HG02943 (cell line): ENCODE data around the gene NELFB.

Experiments
- ATAC-seq: cut with Tn5 transposase; IDR thresholded peaks from one replicate; pipeline ENCODE4 v1.9.1; 2021; ENCODE audit warnings: mild to moderate bottlenecking, low read depth, moderate library complexity; ENCODE audit not compliant: unreplicated experiment

The NELFB gene

DNA sequence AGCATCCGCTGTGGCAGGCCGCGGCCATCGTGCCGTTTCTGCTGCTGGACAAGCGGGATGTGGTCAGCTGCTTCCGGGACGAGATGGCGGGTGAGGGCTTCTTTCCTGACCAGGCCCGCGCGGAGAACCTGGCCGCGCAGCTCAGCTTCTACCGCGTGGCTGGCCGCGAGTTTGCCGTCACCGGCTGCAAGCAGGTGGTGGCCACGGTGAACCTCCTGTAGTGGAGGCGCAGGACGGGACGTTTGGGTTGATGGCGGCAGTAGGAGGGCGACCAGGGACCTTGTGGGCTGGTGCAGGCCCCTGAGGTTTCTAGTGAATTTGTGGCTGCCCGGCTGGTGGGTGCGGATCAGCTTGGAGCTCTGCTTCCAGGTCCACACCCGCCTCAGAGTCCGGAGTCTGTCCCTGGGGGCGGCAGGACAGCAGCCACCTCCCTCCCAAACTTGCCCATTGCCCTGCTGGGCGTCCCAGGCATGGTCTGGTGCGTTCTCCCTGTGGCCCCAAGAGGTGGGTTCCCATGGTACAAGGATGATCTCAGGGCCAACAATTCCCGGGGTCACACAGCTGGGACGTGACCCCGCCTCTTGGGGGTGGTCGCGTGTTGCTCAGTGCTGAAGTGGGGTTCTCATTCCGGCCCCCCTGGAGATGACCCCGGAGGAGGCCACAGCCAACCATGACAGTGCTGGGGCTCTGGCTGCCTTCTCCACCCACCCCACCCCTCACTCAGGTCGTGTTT is 24.8 kb downstream of the NELFB start:
- no peak for ATAC-seq

DNA sequence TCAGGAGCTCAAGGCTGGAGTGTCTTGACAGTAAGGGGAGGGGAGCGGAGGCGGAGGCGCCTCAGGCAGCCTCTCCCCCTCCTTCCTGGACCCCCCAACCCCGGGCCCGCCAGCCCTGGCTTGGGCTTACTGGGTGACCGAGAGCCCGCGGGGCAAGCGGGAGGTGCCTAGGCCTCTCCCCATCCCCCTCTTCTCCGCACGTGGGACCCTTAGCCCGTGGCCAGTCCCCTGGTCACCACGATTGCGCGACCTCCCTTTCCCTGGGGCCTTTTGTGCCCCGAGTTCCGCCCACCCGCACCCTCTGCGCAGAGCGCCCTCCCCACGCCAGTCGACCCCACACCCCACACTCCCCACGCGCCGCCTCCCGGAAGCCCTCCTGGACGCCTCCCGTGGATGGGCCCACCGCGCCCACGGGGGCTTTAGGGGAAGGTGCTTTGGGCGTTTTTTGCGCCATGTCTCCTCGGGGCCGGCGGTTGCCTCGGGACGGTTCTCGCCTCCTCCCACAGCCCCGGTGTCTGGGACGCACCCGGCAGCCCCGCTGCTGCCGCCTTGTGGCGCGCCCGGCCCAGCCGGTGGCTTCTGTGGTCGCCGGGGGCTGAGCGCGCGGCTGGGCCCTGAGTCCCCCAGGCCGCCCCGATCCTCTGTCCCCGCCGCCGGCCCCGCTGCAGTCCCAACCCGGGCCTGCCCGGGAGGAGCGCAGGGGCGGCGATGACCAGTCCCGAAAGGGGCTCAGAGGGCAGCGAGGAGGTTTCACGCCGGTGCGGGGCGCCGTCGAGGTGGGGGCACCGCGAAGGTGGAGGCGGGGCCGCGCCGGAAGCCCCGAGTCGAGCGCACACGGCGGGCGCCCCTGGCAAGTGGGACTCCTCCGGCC is 25.6 kb downstream of the NELFB start:
- no peak for ATAC-seq

DNA sequence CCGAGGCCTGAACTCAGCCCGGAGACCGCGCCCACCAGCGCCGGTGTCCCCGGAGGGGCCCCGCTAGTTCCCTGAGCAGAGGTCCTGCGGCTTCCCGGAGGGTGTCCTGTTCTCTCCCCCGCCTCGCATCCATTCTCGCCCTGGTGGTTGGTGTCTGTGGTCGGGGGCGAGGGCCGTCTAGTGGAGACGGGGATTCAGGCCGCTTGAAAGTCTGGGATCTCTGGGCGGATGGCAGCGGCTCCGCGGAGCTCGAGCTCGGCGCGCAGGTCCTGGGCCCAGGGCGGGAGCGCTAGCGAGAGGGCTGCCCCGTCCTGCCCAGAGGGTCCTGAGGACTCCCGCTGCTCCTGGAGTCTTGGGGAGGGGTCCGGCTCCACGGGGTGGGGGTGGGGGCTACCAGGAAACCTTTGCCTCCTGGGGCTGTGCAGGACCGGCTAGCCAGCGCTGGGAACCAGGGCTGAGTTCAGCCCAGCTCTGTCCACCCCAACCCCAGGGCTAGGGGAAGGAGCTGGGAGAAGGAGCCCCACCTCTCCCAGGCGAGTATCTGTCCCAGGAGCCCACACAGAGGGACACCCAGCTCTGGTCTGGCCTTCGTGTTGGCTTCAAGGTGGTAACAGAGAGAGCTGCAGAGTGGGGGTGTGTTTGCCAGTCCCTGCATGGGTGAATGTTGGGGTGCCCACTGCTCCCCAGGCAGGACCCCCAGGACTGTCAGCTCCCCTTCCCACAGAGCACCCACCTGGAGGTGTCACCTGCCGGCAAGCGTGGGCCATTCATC is 26.4 kb downstream of the NELFB start:
- ATAC-seq = no peak

DNA sequence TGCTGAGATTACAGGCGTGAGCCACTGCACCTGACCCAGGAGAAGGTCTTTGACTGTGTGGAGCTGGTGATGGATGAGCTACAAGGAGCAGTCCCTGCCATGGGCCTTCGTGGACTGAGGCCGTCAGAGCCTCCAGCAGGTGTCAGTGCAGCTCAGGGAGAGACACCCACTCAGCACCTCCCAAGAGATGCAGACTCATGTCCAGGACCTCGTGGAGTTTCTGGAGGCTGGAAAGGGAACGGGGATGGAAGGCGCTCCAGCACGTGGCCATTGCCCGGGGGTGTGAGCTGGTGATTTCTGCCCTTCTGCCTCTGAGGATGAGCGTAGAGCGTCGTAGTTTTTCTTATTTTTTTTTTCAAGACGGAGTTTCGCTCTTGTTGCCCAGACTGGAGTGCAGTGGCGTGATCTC is 31.9 kb downstream of the NELFB start:
- no peak for ATAC-seq

DNA sequence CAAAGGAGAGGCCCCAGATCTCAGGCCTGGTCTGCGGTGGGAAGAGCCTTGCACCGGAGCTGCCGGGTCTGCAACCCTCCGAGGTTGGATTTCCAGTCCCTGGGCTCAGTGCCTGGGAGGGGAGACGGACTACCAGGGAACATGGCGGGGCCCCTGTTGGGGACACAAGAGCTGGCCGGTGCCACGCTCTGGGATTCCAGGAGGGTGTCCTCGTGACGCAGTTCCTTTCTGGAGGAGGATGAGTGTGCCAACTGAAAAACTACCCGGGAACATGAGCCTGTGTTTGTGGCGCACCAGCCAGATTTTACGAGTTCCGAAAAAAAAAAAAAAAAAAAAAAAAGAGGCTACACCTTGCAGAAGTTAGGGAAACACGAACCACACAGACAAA is 38.0 kb downstream of the NELFB start:
- no peak for ATAC-seq

DNA sequence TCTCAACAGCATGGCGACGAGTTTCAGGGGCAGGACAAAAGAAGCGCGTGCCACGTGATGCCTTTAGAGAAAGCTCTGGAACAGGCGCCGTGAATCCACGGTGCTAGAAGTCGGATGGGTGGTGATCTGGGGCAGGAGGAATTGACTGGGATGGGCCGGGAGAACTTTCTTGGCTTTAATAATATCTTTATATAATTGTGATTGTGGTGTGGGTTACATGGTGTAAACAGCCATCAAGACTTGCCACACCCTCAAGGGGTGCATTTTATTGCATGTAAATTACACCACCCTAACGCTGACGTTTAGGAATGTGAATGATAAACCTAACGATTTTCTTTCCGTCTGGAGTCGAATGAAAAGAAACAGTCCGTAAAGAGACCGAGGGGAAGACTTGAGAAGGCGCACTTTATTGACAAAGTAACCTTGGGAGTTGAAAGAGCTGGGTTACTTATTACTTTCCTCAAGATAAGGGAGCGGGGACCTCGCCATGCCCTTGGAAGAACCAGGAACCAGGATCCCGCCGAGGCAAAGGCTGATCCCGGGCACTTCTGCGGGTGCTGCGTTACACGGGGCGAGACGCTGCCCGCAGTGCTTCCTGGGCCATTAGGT is 38.5 kb downstream of the NELFB start:
- no peak for ATAC-seq

DNA sequence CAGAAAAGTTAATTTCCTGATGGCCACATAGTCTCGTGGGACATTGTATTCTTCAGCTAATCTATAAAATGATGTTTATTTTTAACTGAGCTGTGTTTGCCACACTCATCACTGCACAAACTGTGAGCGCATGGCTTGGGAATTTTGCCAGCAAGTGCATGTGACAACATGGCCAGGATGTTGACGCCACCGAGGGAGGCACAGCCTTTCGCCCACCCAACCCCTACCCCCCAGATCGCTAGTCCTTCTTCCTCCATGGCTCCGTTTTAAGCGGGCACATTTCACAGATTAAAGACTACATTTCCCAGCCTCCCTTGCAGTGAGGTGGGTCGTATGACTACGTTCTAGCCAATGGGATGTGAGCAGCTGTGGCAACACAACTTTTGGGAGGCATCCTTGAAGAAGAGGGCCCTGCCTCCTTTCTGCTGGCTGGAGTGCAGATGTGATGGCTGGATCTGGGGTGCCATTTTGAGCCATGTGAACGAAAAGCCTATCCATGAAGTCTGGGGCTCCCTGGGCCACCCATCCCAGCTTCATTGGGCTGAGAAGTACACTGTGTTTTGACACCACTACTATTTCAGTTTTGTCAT is 39.1 kb downstream of the NELFB start:
- no peak for ATAC-seq

DNA sequence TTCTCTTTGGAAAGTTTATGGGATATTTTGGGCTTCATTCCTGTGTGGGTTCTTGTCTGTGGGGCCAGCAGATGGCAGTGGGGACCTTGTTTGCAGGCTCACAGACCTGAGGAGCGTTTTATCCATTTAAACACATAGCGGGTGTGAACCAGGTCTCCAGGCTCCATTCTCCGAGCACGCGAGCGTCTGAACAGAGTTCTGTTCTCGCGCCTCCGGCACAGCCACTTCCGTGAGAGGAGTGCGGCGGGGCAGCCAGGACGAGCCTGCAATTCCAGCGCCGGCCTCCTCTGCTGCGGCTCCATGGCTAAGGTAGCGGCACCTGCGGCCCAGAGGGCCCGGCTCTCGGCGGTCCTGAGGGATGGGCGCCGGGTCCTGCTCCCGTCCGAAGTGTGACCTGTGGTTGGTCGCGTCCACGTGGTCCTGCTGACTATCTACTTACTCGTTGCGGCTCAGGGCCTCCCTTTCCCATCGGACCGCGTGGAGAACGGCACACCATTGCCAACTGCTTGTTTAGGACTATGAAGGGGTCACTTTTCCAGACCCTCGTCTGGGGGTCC is 39.6 kb downstream of the NELFB start:
- no peak for ATAC-seq

DNA sequence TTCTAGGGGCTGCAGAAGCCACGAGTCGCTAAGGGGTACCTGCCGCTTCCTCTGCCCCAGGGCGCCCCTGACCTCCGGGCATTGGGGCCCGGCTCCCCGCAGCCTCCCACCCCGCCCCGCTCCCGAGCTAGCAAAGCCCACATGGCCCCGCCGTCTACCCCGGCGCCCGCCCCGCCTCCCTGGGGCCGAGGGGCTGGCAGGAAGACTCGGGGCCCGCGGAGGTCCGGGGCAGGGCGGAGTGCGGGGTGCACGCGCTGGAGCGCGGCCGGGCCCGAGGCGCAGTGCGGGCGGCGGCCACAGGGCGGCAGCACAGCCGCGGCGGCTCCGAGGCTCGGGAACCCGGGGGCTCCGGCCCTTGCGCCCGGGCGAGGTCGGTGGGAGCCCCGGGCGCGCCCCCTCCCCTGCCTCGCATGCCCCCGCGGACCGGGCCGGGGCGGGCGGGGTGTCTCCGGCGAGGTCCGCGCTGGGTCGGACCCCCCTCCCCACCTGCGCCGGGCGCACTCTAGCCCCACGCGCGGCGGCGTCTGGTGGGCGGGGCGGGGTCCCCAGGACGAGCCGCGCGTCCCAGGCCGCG is 40.2 kb downstream of the NELFB start:
- ATAC-seq = no peak

DNA sequence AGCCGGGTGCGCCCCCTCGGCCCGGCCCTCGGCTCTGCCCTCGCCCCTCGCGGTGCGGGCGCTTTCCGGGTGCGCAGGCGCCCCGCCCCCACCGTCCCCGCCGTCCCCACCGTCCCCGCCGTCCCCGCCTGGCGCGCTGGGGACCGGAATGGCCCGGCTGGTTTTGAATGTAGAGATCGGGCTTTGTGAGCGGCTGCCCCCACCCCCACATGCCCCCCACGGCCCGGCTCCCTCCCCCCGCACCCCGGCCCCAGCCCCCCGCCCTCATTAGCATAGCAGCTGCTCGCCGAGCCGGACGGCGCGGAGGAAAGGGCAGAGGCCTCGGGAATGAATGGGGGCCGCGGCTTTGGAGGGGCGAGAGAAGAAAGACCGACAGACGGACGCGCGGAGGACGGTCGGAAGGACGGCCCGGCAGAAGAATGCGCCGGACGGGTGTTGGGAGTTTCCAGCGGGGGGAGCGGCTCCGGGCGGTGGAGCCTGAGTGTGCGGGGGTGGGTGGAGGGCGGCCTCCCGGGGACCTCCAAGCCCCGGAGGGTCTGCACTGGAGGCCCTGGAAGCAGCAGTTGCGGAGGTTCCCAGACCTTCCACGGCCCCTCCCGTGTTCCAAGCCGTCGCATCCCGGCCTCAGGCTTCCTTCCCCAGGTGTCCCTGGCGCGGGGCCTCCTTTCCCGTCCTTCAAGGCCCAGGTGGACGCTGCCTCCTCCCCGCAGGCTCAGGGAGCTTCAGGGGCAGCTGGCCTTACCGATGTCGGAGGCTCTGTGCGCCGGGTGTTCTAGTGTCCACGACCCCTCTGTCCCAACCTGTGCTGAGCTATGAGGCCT is 40.9 kb downstream of the NELFB start:
- ATAC-seq = no peak

DNA sequence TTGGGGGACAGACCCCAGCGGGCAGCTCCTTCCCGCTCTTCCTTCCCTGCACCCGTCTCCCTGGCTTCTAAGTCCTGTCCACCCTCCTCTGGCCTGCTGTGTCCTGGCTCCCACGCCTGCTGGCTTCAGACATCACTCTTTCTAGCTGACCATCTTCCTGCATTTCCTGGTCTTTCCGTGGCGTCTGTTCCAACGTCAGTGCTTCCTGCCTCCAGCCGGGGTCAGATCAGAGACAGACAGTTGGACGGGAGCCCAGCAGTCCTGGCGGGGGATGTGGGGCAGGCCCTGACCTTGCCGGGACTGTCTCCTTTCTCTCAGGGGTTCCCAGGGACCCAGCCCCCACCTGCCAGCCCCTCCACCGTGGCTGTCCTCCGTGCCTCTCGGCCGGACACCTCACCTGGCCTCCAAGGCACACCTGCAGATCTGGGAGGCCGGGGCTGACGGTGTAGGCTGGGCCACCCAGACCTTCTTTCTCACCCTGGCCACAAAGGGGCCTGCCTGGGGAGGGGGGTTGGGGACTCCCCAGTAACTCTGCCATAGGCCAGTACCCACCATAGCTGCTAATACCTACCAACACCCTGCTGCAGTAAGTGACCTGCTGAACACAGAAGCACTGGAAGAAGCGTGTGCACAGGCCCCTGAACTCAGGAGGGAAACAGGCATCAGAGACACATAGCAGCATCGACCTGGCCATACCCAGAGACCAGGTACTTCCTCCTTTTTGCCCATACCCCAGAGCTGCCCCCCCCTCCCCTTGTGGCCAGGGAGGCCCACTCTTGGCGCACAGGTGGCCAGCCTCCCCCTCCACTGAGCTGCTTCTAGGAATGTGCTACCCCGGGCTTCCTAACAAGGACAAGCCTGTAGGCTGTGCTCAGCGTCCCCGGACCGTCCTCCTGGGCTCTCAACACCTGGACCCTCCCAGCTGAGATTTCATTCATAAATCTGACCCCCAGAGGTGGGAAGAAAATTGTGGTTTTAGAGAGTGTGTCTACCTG is 41.8 kb downstream of the NELFB start:
- ATAC-seq = no peak

DNA sequence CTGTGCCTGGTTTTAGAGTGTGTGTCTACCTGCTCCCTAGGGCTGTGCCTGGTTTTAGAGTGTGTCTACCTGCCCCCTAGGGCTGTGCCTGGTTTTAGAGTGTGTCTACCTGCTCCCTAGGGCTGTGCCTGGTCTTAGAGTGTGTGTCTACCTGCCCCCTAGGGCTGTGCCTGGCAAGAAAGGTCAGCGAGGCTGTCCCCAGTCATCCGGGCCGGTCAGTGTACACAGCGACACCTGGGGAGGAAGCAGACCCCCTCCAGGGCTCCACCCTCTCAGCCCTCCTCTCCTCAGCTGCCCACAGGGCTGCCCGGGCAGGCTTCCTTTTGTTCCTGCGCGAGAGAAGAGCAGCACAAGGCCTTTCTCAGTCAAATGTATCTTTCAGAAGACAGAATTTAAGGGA is 42.8 kb downstream of the NELFB start:
- no peak for ATAC-seq

DNA sequence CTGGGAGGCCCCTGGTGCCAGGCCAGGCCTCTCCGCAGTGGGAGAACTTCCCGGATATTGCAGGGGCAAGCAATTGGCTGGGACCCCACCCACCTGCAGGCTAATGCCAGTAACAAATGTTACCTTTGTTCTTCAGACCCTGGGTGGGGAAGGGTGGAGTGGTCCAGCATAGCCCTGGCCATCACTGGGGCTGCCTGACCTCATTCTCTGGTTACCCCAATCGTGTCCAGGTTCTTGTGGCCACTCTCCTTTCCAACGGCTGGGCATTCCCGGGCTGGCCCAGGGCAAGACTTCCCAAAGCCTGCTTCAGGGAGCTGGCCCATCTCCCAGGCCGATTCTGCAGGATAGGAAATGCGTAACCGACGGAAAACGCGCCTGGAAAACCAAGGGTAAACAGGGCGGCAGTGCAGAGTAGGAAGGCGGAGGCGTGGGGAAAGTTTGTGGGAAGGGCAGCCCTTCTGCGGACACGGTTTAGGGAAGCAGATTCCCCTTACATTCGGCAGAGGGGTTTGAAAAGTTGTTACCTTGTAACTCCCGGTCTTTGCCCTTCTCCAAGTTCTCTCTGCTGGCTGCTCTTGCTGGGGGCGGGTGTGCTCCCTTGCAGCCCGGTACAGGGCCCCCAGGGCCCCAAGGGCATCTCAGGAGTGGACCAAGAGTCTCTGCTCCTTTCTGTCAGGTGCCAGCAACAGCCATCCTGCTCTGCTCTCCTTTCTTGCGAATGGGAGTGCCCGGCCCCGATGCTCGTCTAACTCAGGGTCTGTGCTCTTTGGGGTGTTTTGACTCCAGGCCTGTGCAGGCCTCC is 43.5 kb downstream of the NELFB start:
- ATAC-seq = no peak

DNA sequence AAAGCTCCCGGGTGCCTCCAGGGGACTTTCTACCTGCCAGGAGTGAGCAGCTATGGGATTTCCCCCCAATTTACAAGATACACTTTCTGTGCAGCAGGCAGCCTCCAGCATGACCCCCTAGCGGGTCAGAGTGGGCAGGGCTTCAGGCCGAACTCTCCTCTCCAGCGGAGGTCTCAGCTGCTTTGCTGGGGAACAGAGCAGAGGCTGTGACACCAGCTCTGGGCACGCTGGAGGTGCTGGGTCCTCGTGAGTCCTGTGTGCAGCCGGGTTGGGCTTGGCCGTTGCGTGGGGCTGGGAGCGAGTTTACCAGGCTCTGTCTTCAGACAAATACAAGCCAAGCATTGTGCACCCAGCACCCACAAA is 44.1 kb downstream of the NELFB start:
- ATAC-seq = no peak

DNA sequence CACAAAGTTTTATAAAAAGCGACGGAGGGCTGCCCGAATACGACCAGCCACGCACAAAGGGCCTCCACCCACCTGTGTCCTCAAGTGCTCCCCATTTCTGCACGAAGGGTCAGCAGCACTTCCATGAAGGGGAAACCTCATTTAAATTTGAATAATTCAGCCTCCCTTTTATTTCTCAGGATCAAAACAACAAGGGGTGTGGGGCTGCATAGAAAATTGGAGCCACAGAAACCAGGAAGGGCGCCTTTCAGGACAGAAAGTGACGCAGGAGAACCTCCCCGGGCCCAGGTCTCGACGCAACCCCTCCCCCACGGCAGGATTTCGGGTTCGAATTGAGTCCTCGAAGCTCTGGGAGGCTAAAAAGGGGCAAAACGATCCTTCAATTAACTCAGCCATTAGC is 44.8 kb downstream of the NELFB start:
- ATAC-seq = no peak

DNA sequence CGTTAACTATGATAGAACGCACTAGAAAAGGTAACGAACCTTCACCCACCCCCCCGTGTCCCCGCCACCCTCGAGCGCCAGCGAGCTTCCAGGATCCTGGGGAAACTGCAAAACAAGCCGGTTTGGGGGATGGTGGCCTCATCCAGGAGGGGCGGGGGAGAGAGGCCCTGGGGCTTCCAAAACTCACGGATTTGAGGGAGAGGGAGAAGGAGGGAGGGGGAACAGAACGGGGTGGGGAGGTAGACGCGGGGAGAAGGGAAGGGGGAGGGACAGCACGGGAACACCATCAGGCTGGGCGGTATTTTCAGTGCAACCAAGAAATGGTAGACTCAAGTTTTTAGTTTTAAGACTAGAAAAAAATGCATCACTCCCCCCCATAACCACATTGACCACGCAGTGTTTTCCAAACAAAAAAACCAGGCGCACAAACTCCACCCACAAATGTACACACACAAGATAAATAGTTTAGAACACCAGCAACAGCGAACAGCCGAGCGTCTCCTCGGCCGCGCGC is 45.5 kb downstream of the NELFB start:
- no peak for ATAC-seq
